Measurements from ENCODE around the gene FAAP20. TPM values are rescaled to one million over a fixed set of nuclear protein-coding genes. Genes with fewer than 3 reads are reported as not detected.
A peak's percentile ranks its signal among the peaks of the same experiment; 100 is the strongest.

Gene FAAP20
- total and polyA plus RNA-seq, 2 experiments from 2014 or later = 79.1 to 167 TPM

GRCh38 chr1:2192031-2192995 is 2.3 kb downstream of the FAAP20 start:
- H3K27ac ChIP-seq (ENCODE audit: low read depth) = no peak overlapping the region
- H3K36me3 ChIP-seq (ENCODE audit: insufficient read depth) = no peaks in the 10 kb centered on the region
- H3K9me3 Mint-ChIP-seq = no peaks in the 10 kb centered on the region; the same call in 1 of the 3 replicates
- no peak for TF ChIP-seq STAT1 (IDR thresholded peaks at IDR 0.05; ENCODE audit: unreplicated experiment)
- no peak for TF ChIP-seq ZNF462 (CRISPR knock-in tag; IDR thresholded peaks at IDR 0.05)
- no peak overlapping the region for H3K4me2 ChIP-seq
- no peak overlapping the region for H3K27ac Mint-ChIP-seq
- H2AFZ ChIP-seq = no peak overlapping the region
- DNase-seq (ENCODE audit: low spot score) = no peak
- peaks cover 12% of the 10 kb centered on the region; the same call in 1 of the 2 replicates for H3K4me1 ChIP-seq (ENCODE audit: insufficient read depth)
- H3K4me3 ChIP-seq = no peak overlapping the region
- no peaks in the 10 kb centered on the region for H3K9me2 ChIP-seq (ENCODE audit: insufficient read depth)
- no peaks in the 10 kb centered on the region; the same call in 1 of the 2 replicates for H4K20me1 ChIP-seq (replicated peaks; ENCODE audit: insufficient read depth)
- peaks cover 19% of the 10 kb centered on the region for H3K79me2 ChIP-seq (replicated peaks; ENCODE audit: insufficient read depth)
- H3K4me3 Mint-ChIP-seq = peak overlapping the region; percentile 43; the same call in 1 of the 3 replicates
- H3K27me3 ChIP-seq (ENCODE audit: insufficient read depth) = no peaks in the 10 kb centered on the region
- H3K4me1 Mint-ChIP-seq = peaks cover 10% of the 10 kb centered on the region
- H3K36me3 Mint-ChIP-seq (ENCODE audit: low read depth) = peaks cover 8% of the 10 kb centered on the region; the same call in 2 of the 3 replicates
- peaks cover 9% of the 10 kb centered on the region for H3F3A ChIP-seq (replicated peaks; ENCODE audit: low read depth)
- ATAC-seq = no peak
- peaks cover 12% of the 10 kb centered on the region for H3K27me3 Mint-ChIP-seq (ENCODE audit: insufficient read depth, low read depth, poor library complexity)

- Histone ChIP-seq H3K27me3 (ENCODE audit: insufficient read depth) (no peaks in the 10 kb centered on the region), H3K27ac (ENCODE audit: low read depth) (no peak overlapping the region), H3K4me2 (peak overlapping the region; percentile 79; the same call in 1 of the 2 replicates), H3K36me3 (ENCODE audit: insufficient read depth) (no peaks in the 10 kb centered on the region), H3K9me2 (ENCODE audit: insufficient read depth) (no peaks in the 10 kb centered on the region), H3K4me1 (ENCODE audit: insufficient read depth) (peaks cover 12% of the 10 kb centered on the region; the same call in 1 of the 2 replicates), H3F3A (replicated peaks; ENCODE audit: low read depth) (peaks cover 12% of the 10 kb centered on the region), H4K20me1 (replicated peaks; ENCODE audit: insufficient read depth) (no peaks in the 10 kb centered on the region; the same call in 1 of the 2 replicates), H3K79me2 (replicated peaks; ENCODE audit: insufficient read depth) (peaks cover 19% of the 10 kb centered on the region), H2AFZ (no peak overlapping the region), H3K4me3 (no peak overlapping the region)
- Mint-ChIP-seq H3K27ac (no peak overlapping the region), H3K9me3 (no peaks in the 10 kb centered on the region; the same call in 1 of the 3 replicates), H3K4me3 (no peak overlapping the region), H3K27me3 (ENCODE audit: insufficient read depth, low read depth, poor library complexity) (peaks cover 13% of the 10 kb centered on the region), H3K4me1 (peaks cover 10% of the 10 kb centered on the region), H3K36me3 (ENCODE audit: low read depth) (peaks cover 13% of the 10 kb centered on the region)
- ATAC-seq = no peak
- no peak for DNase-seq (ENCODE audit: low spot score)
- TF ChIP-seq JUNB (IDR thresholded peaks at IDR 0.05; ENCODE audit: unreplicated experiment) (no peak), ZNF114 (CRISPR knock-in tag; IDR thresholded peaks at IDR 0.05) (no peak), EZH2phosphoT487 (IDR thresholded peaks at IDR 0.05; ENCODE audit: unreplicated experiment) (no peak), ETS1 (IDR thresholded peaks at IDR 0.05) (no peak), STAT1 (IDR thresholded peaks at IDR 0.05; ENCODE audit: unreplicated experiment) (no peak), REST (IDR thresholded peaks at IDR 0.05; ENCODE audit: unreplicated experiment) (no peak), ZNF331 (CRISPR knock-in tag; IDR thresholded peaks at IDR 0.05; ENCODE audit: low read depth) (no peak), NANOG (IDR thresholded peaks at IDR 0.05; ENCODE audit: borderline replicate concordance) (no peak)
Observed at GRCh38 chr1:2190491-2190976, 4.0 kb downstream of the FAAP20 start.
